Esophagus squamous epithelium (tissue), 5 donors: ENCODE data around the gene CENPP. TPM values are rescaled to one million over a fixed set of nuclear protein-coding genes. Genes with fewer than 3 reads are reported as not detected.

Experiments used
- DNase-seq: peaks from one replicate; lab custom pipeline; 2025; lab: John Stamatoyannopoulos, UW
- H3K27ac ChIP-seq, 4 donors: fragments of 200-600 bp; sonication (generic); one replicate each; pipeline ENCODE4 v1.5.1; 2016 to 2019; ENCODE audit warnings: mild to moderate bottlenecking in 1 of 4
- H3K27me3 ChIP-seq, 4 donors: fragments of 200-600 bp; sonication (generic); 1 replicate in 3 of 4; 2 replicates in 1 of 4; pipeline versions ENCODE4 v1.5.1 to v1.6.0; 2017 to 2021; ENCODE audit warnings: antibody characterized with exemption in 1 of 4
- H3K36me3 ChIP-seq, 3 donors: fragments of 200-600 bp; sonication (generic); one replicate each; pipeline ENCODE4 v1.5.1; 2016 to 2019
- H3K4me1 ChIP-seq, 3 donors: fragments of 200-600 bp; sonication (generic); one replicate each; pipeline ENCODE4 v1.5.1; 2017 to 2019
- H3K4me3 ChIP-seq, 4 donors: fragments of 200-600 bp; sonication (generic); 1 replicate in 3 of 4; 2 replicates in 1 of 4; pipeline ENCODE4 v1.5.1; 2016 to 2019; ENCODE audit warnings: mild to moderate bottlenecking in 2 of 4, moderate library complexity in 1 of 4
- H3K9me3 ChIP-seq, 3 donors: fragments of 200-600 bp; sonication (generic); one replicate each; pipeline ENCODE4 v1.5.1; 2016 to 2019
- POLR2A ChIP-seq, 4 donors: fragments of 450-650 bp; IDR thresholded peaks; one replicate each; pipeline ENCODE4 v1.6.1; 2017; ENCODE audit warnings: antibody characterized with exemption in 4 of 4, mild to moderate bottlenecking in 4 of 4, moderate library complexity in 3 of 4
- WGBS, 2 donors: methylation state at CpG; one replicate each; pipeline ENCODE4 v1.1.5; 2018; 5-methylcytosine and 5-hydroxymethylcytosine counted together
- intact Hi-C: fragments of 100-400 bp; cut with DNase I; formaldehyde crosslinking; loops from one replicate; pipeline ENCODE4 v1.15.0; 2022
- small RNA-seq, 4 donors: library from RNA; depleted of rRNA; stranded (forward); fragments of <200 nt; gene quantifications; one replicate each; pipeline ENCODE3, GENCODE V24; 2016
- total RNA-seq, 4 donors: library from RNA; depleted of rRNA; stranded (reverse); fragments of >200 nt; gene quantifications; one replicate each; pipeline ENCODE4 v1.1.0, GENCODE V29; 2016
- TF ChIP-seq, protein P1 (sequence below), 6 experiments: fragments of 450-650 bp in 4 of 6; fragments of 200-600 bp in 2 of 6; sonication (generic) in 2 of 6; IDR thresholded peaks; one replicate each; pipeline ENCODE4 v1.5.1; 2016 to 2019; ENCODE audit warnings: antibody characterized with exemption in 6 of 6, mild to moderate bottlenecking in 4 of 6, moderate library complexity in 4 of 6
- donor health status: DM: yes; HTN: yes; CAD: no.

CENPP gene
- total RNA-seq, 4 donors from 2014 or later, result 6.0 to 10.7 (median 7.5) TPM

DNA sequence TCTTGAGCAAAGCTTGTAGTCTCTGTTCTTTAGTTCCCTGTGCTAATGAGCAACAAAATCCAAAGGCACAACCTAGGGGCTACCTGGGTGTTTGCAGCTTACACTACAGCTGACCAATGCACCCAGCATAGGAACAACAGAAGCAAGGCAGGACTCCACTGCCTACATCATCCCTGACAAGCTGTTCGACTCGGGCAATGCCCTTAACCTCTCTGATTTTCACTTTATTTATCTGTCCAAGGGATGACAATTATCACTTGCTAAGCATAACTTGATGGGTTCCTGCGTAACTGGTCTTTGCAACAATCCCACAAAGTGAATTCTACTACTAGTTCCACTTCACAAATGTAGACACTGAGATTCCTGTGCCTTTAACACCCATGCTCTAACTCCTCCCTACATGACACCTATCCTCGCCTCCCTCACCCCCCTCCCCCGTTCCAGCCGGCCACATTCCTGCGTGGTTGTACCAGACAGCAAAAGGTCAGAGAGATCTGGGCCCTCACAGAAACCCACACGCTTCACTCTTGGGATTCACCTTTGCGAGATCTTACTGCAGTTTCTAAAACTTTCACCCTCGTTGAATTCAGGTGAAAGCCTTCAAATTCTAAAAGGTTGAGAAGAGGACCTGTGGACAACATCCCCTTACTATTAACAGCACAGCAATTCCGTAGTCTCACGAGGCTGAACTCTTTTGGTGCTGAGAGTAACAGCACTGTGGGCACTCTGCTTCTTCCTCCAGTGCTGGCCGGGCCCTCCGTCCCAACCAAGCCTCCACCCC is 343.2 kb downstream of the CENPP start:
- TF ChIP-seq, protein P1, sequence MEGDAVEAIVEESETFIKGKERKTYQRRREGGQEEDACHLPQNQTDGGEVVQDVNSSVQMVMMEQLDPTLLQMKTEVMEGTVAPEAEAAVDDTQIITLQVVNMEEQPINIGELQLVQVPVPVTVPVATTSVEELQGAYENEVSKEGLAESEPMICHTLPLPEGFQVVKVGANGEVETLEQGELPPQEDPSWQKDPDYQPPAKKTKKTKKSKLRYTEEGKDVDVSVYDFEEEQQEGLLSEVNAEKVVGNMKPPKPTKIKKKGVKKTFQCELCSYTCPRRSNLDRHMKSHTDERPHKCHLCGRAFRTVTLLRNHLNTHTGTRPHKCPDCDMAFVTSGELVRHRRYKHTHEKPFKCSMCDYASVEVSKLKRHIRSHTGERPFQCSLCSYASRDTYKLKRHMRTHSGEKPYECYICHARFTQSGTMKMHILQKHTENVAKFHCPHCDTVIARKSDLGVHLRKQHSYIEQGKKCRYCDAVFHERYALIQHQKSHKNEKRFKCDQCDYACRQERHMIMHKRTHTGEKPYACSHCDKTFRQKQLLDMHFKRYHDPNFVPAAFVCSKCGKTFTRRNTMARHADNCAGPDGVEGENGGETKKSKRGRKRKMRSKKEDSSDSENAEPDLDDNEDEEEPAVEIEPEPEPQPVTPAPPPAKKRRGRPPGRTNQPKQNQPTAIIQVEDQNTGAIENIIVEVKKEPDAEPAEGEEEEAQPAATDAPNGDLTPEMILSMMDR (IDR thresholded peaks at IDR 0.05), result no peak
- TF ChIP-seq POLR2A (IDR thresholded peaks at IDR 0.05), result peak in 1 of 4 donors; percentile 36
- Histone ChIP-seq H3K27me3 (no peaks in the 10 kb centered on the region), H3K4me1 (peaks cover 37 to 72% (median 40%) of the 10 kb centered on the region in 3 donors), H3K36me3 (peaks cover 6 to 30% (median 9%) of the 10 kb centered on the region in 3 donors), H3K27ac (peak overlapping the region; percentile 94 to 99 (median 98)), H3K4me3 (peak overlapping the region; percentile 77 to 92 (median 85)), H3K9me3 (no peaks in the 10 kb centered on the region)
- 14 to 20% methylated on average over 9 to 13 of the region's 14 CpGs for WGBS, 2 donors
- no peak for DNase-seq
- intact Hi-C loops, result no loop called here

DNA sequence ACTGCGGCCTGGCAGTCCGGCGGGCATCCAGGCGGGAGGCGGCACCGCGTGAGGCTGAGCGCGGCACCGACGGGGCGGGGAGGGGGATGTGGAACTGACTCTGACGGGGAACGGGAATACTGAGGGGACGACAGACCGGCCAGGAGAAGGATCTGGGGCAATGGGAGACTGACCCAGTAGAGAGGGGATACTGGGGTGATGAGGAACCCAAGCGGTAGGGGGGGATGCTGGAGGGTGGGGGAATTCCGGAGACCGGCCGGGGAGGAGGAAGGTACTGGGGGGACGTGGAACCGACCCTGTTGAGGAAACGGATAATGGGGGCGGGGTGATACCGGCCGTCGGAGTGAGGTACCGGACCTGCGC is 343.8 kb downstream of the CENPP start:
- Histone ChIP-seq H3K4me1 (peaks cover 37 to 68% (median 38%) of the 10 kb centered on the region in 3 donors), H3K9me3 (no peaks in the 10 kb centered on the region), H3K4me3 (peak overlapping the region; percentile 77 to 92 (median 85)), H3K27me3 (no peaks in the 10 kb centered on the region), H3K27ac (peak overlapping the region; percentile 94 to 99 (median 98)), H3K36me3 (peaks cover 6 to 25% (median 7%) of the 10 kb centered on the region in 3 donors)
- TF ChIP-seq, protein P1 (IDR thresholded peaks at IDR 0.05), result no peak
- no peak for TF ChIP-seq POLR2A (IDR thresholded peaks at IDR 0.05)
- intact Hi-C loops, result no loop called here
- WGBS, 2 donors, result 0% methylated on average over 12 to 18 of the region's 29 CpGs
- no peak for DNase-seq

Small RNA genes lying within 50 kb of the gene (small RNA-seq; reads per million reads assigned to genes)
- 0 reads per million in 4 donors for gene AL157827.1
- 0 reads per million in 4 donors for gene MIR3651
- 0 reads per million in 4 donors for gene MIR4670
- 0 to 3.3 (median 0.68) reads per million in 4 donors for gene SNORA84

Other genes with a start within 250 kb of the CENPP start
- 100 to 1,000 TPM in 1 of 4 donors, 10 to 100 TPM in 3; 91.4 to 107 (median 96.5) TPM for gene SPTLC1, start 210.5 kb upstream of the CENPP start, total RNA-seq
- gene IARS1, start 32.3 kb upstream of the CENPP start, total RNA-seq, result 100 to 1,000 TPM in 2 of 4 donors, 10 to 100 TPM in 2; 56.8 to 136 (median 91.2) TPM
- 10 to 100 TPM; 20.7 to 52.3 (median 37.2) TPM for gene NOL8, start 603 bp upstream of the CENPP start, total RNA-seq
- 10 to 100 TPM in 1 of 4 donors, 1 to 10 TPM in 2, under 1 TPM in 1; 0.76 to 23.3 (median 3.1) TPM for gene OGN, start 78.6 kb downstream of the CENPP start, total RNA-seq
- gene OMD, start 98.5 kb downstream of the CENPP start, total RNA-seq, result 10 to 100 TPM in 1 of 4 donors, 1 to 10 TPM in 2, under 1 TPM in 1; 0.11 to 21.9 (median 2.4) TPM
- gene ASPN, start 156.6 kb downstream of the CENPP start, total RNA-seq, result 1 to 10 TPM in 2 of 4 donors, under 1 TPM in 2; 0.34 to 7.4 (median 1.8) TPM
- 10 to 100 TPM in 1 of 4 donors, 1 to 10 TPM in 2, under 1 TPM in 1; 0.57 to 13.1 (median 3.5) TPM for gene ECM2, start 210.0 kb downstream of the CENPP start, total RNA-seq